A549 (cell line): ENCODE measurements around the gene RAB9A. TPM values are rescaled to one million over a fixed set of nuclear protein-coding genes. Genes with fewer than 3 reads are reported as not detected.

Experiments used
- ATAC-seq, 2 experiments: fragments of 200-7000 bp in 1 of 2; fragments of >200 bp in 1 of 2; cut with Nextera tagmentation in 1 of 2; cut with Tn5 transposase in 1 of 2; 3 replicates each; pipeline versions ENCODE4 v1.8.0 to v1.9.1; 2018 to 2020; ENCODE audit warnings: mild to moderate bottlenecking in 1 of 2, moderate library complexity in 1 of 2
- CTCF ChIA-PET: fragments of 300-600 bp; sonication (Branson Sonifier 250); formaldehyde crosslinking; extraction: SDS; loops from one replicate; lab custom pipeline; 2021; ENCODE audit warnings: antibody characterized with exemption, inconsistent platforms; lab: Yijun Ruan, JAX
- POLR2A ChIA-PET: fragments of 350-600 bp; formaldehyde crosslinking; extraction: SDS; loops from one replicate; lab custom pipeline; 2021; ENCODE audit warnings: antibody characterized with exemption, inconsistent platforms; lab: Yijun Ruan, JAX
- DNase-seq, 2 experiments: peaks; one replicate each; pipeline versions ENCODE4 v3.0.0 to v3.0.0-alpha.2; 2011 to 2016; ENCODE audit warnings: low read depth in 1 of 2, low spot score in 1 of 2
- FAIRE-seq: peaks from 2 replicates; lab custom pipeline; 2011; peaks lifted over from hg19 to GRCh38; lab: Jason Lieb, UNC
- H3K27ac ChIP-seq, 2 experiments: fragments of >200 bp; sonication (Bioruptor Twin); formaldehyde crosslinking; 3 replicates each; pipeline ENCODE4 v1.5.1; 2016 to 2017
- H3K4me1 ChIP-seq: fragments of >200 bp; sonication (Bioruptor Twin); formaldehyde crosslinking; 3 replicates; pipeline ENCODE4 v1.6.1; 2016
- H3K4me2 ChIP-seq: fragments of >200 bp; sonication (Bioruptor Twin); formaldehyde crosslinking; 3 replicates; pipeline ENCODE4 v1.6.1; 2016
- H3K4me3 ChIP-seq: fragments of >200 bp; sonication (Bioruptor Twin); formaldehyde crosslinking; 3 replicates; pipeline ENCODE4 v1.5.1; 2016
- H3K9me3 ChIP-seq: fragments of >200 bp; sonication (Bioruptor Twin); formaldehyde crosslinking; 3 replicates; pipeline ENCODE4 v1.6.1; 2016
- ATOH8 ChIP-seq: fragments of 250-450 bp; sonication (Bioruptor Pico); IDR thresholded peaks from 2 replicates; pipeline ENCODE4 v1.5.0; 2020; ENCODE audit warnings: low read depth, mild to moderate bottlenecking, moderate library complexity
- CBX2 ChIP-seq: fragments of 200-600 bp; sonication (generic); IDR thresholded peaks from 2 replicates; pipeline ENCODE4 v1.6.1; 2016; ENCODE audit warnings: low read depth, mild to moderate bottlenecking, borderline replicate concordance
- CTCF ChIP-seq: fragments of >200 bp; sonication (Bioruptor Twin); formaldehyde crosslinking; IDR thresholded peaks from 3 replicates; pipeline ENCODE4 v1.5.1; 2016
- EHF ChIP-seq: fragments of 250-450 bp; sonication (Bioruptor Pico); IDR thresholded peaks from 2 replicates; pipeline ENCODE4 v1.5.0; 2020; ENCODE audit warnings: mild to moderate bottlenecking
- EHMT2 ChIP-seq: fragments of 200-600 bp; sonication (generic); IDR thresholded peaks from 2 replicates; pipeline ENCODE4 v1.6.1; 2016; ENCODE audit warnings: antibody characterized with exemption, low read depth, mild to moderate bottlenecking, moderate library complexity
- GATA3 ChIP-seq: IDR thresholded peaks from 2 replicates; pipeline ENCODE4 v1.6.1; 2012; ENCODE audit warnings: borderline replicate concordance
- HDAC2 ChIP-seq: fragments of 200-600 bp; sonication (generic); IDR thresholded peaks from 2 replicates; pipeline ENCODE4 v1.6.1; 2016
- HES2 ChIP-seq: fragments of >200 bp; sonication (Bioruptor Twin); formaldehyde crosslinking; IDR thresholded peaks from 2 replicates; pipeline ENCODE4 v1.6.1; 2016
- HEYL ChIP-seq: fragments of 250-450 bp; sonication (Bioruptor Pico); IDR thresholded peaks from 2 replicates; pipeline ENCODE4 v1.8.0; 2021; ENCODE audit warnings: mild to moderate bottlenecking, moderate library complexity
- HMGXB4 ChIP-seq: fragments of 250-450 bp; sonication (Bioruptor Pico); IDR thresholded peaks from 2 replicates; pipeline ENCODE4 v1.5.0; 2021; ENCODE audit warnings: mild to moderate bottlenecking, moderate library complexity, borderline replicate concordance
- HOXA7 ChIP-seq: fragments of 250-450 bp; sonication (Bioruptor Pico); IDR thresholded peaks from 2 replicates; pipeline ENCODE4 v1.5.0; 2020; ENCODE audit warnings: mild to moderate bottlenecking, moderate library complexity
- HOXB13 ChIP-seq: fragments of 250-450 bp; sonication (Bioruptor Pico); IDR thresholded peaks from 2 replicates; pipeline ENCODE4 v1.5.0; 2020; ENCODE audit warnings: low read depth, mild to moderate bottlenecking, moderate library complexity
- HOXB5 ChIP-seq: fragments of 250-450 bp; sonication (Bioruptor Pico); IDR thresholded peaks from 2 replicates; pipeline ENCODE4 v1.5.0; 2020; ENCODE audit warnings: mild to moderate bottlenecking, moderate library complexity
- JUN ChIP-seq, 2 experiments: fragments of >200 bp; sonication (Bioruptor Twin); formaldehyde crosslinking; IDR thresholded peaks; 2 replicates in 1 of 2; 3 replicates in 1 of 2; pipeline ENCODE4 v1.6.1; 2016 to 2017
- MAFK ChIP-seq: fragments of 450-650 bp; IDR thresholded peaks from 2 replicates; pipeline ENCODE4 v1.6.1; 2014; ENCODE audit not compliant: partially characterized antibody
- MAX ChIP-seq: IDR thresholded peaks from 2 replicates; pipeline ENCODE4 v1.6.1; 2012
- POLR2A ChIP-seq: IDR thresholded peaks from 2 replicates; pipeline ENCODE4 v1.6.1; 2012; ENCODE audit warnings: mild to moderate bottlenecking, low read length
- POLR2AphosphoS2 ChIP-seq: conservative IDR thresholded peaks from 2 replicates; pipeline ENCODE4 v1.6.1; 2012; ENCODE audit warnings: low read length, improper control_type of control experiment, inconsistent platforms
- RAD21 ChIP-seq, 2 experiments: fragments of >200 bp in 1 of 2; sonication (Bioruptor Twin) in 1 of 2; formaldehyde crosslinking in 1 of 2; IDR thresholded peaks in 1 of 2; conservative IDR thresholded peaks in 1 of 2; 2 replicates in 1 of 2; 3 replicates in 1 of 2; pipeline ENCODE4 v1.6.1; 2012 to 2018; ENCODE audit warnings: inconsistent platforms in 1 of 2
- RNF2 ChIP-seq: fragments of 200-600 bp; sonication (generic); IDR thresholded peaks from 2 replicates; pipeline ENCODE4 v1.6.1; 2016; ENCODE audit warnings: low read depth, mild to moderate bottlenecking, antibody characterized with exemption, moderate library complexity, borderline replicate concordance
- ZNF302 ChIP-seq: fragments of 250-450 bp; sonication (Bioruptor Pico); IDR thresholded peaks from 2 replicates; pipeline ENCODE4 v1.9.0; 2021; ENCODE audit warnings: inconsistent platforms, mild to moderate bottlenecking, moderate library complexity
- polyA plus RNA-seq, 4 experiments: library from polyadenylated mRNA; depleted of rRNA in 3 of 4; stranded (reverse); fragments of >200 nt; fragmentation: RNase III in 1 of 4; extraction: RNeasy Plus Mini Kit Qiagen cat#74134 plus additional on column Dnase treatment in 1 of 4; gene quantifications; 2 replicates in 3 of 4; 3 replicates in 1 of 4; pipeline ENCODE4 v1.2.3, GENCODE V29; 2011 to 2017

The RAB9A gene
- polyA plus RNA-seq, 2 of the 4 experiments (the other 2 are of a cell fraction): 26.0 to 39.0 TPM

GRCh38 chrX:13652850-13653693 lies 35.9 kb upstream of the RAB9A start, which contains the start of gene TCEANC (continued):
- no peak for TF ChIP-seq ATOH8 (CRISPR knock-in tag)

- TF ChIP-seq HEYL (CRISPR knock-in tag) (no peak), HES2 (no peak), CTCF (no peak), HOXA7 (CRISPR knock-in tag) (no peak), JUN (IDR thresholded peaks at IDR 0.05) (no peak), ZNF302 (CRISPR knock-in tag) (no peak), GATA3 (no peak), RAD21 (conservative IDR thresholded peaks at IDR 0.05 in 1 of 2, IDR thresholded peaks at IDR 0.05 in 1 of 2) (no peak), HMGXB4 (CRISPR knock-in tag) (no peak), HDAC2 (no peak), CBX2 (no peak), MAX (no peak), POLR2AphosphoS2 (no peak), RNF2 (no peak), MAFK (no peak), HOXB13 (no peak), EHF (CRISPR knock-in tag) (no peak), POLR2A (no peak), HOXB5 (no peak), EHMT2 (no peak)
- Histone ChIP-seq H3K4me1 (peaks cover 11% of the 10 kb centered on the region; the same call in 2 of the 3 replicates), H3K27ac (peak overlapping the region; percentile 89 to 92), H3K4me3 (peak overlapping the region; percentile 58), H3K9me3 (no peaks in the 10 kb centered on the region), H3K4me2 (peak overlapping the region; percentile 80)
- ChIA-PET POLR2A (interaction anchor here (1.0 to 1.6 kb wide), 3 partner anchors 15 to 375 kb away, joined by 5 to 6 read pairs (median 6); partner anchors contain the start of genes GEMIN8, OFD1 and TRAPPC2), CTCF (interaction anchor here (1.3 kb wide), 1 partner anchor 8 kb away, joined by 7 read pairs; no protein-coding TSS in a partner anchor)
- FAIRE-seq: no peak
- no peak for DNase-seq
- ATAC-seq: no peak
Observed at GRCh38 chrX:13654116-13654515, 34.8 kb upstream of the RAB9A start.
